ENCODE data around the gene TLL2. TPM values are rescaled to one million over a fixed set of nuclear protein-coding genes. Genes with fewer than 3 reads are reported as not detected.

The TLL2 gene
- total RNA-seq, 1 donor from 2014 or later, result 0.25 TPM

DNA sequence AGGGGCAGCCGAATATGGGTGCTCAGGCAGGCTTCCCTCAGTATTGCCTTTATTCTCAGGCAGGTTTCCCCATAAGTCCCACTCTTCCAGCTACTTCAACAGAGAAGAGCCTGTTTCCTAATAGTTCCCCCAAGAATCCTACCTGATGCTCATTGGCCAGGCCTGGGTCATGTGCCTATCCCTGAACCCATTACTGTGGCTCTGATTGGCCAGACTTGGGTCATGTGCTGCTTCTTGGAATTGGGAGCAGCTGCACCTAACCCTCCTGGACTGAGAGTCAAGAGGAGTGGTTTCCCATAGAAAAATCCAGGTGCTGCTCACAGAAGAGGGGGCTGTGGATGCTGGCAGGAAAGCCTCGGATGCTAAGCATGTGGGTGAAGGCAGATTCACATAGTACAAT, 176.6 kb downstream of the TLL2 start:
- H3K27me3 ChIP-seq, result no peaks in the 10 kb centered on the region
- H3K27ac ChIP-seq, result no peak overlapping the region
- DNase-seq (ENCODE audit: extremely low spot score in 2 of 2), result no peak
- no peaks in the 10 kb centered on the region for H3K36me3 ChIP-seq
- no peaks in the 10 kb centered on the region for H3K4me1 ChIP-seq
- TF ChIP-seq POLR2A (IDR thresholded peaks at IDR 0.05) (no peak), POLR2AphosphoS5 (IDR thresholded peaks at IDR 0.05; ENCODE audit: insufficient read depth in 1 of 2, low read depth in 1 of 2) (no peak)
- TF ChIP-seq, protein P1, sequence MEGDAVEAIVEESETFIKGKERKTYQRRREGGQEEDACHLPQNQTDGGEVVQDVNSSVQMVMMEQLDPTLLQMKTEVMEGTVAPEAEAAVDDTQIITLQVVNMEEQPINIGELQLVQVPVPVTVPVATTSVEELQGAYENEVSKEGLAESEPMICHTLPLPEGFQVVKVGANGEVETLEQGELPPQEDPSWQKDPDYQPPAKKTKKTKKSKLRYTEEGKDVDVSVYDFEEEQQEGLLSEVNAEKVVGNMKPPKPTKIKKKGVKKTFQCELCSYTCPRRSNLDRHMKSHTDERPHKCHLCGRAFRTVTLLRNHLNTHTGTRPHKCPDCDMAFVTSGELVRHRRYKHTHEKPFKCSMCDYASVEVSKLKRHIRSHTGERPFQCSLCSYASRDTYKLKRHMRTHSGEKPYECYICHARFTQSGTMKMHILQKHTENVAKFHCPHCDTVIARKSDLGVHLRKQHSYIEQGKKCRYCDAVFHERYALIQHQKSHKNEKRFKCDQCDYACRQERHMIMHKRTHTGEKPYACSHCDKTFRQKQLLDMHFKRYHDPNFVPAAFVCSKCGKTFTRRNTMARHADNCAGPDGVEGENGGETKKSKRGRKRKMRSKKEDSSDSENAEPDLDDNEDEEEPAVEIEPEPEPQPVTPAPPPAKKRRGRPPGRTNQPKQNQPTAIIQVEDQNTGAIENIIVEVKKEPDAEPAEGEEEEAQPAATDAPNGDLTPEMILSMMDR (IDR thresholded peaks at IDR 0.05), result no peak
- no peaks in the 10 kb centered on the region for H3K9me3 ChIP-seq
- intact Hi-C loops (cut with DNase I), result no loop called here
- no peak overlapping the region for H3K4me3 ChIP-seq

DNA sequence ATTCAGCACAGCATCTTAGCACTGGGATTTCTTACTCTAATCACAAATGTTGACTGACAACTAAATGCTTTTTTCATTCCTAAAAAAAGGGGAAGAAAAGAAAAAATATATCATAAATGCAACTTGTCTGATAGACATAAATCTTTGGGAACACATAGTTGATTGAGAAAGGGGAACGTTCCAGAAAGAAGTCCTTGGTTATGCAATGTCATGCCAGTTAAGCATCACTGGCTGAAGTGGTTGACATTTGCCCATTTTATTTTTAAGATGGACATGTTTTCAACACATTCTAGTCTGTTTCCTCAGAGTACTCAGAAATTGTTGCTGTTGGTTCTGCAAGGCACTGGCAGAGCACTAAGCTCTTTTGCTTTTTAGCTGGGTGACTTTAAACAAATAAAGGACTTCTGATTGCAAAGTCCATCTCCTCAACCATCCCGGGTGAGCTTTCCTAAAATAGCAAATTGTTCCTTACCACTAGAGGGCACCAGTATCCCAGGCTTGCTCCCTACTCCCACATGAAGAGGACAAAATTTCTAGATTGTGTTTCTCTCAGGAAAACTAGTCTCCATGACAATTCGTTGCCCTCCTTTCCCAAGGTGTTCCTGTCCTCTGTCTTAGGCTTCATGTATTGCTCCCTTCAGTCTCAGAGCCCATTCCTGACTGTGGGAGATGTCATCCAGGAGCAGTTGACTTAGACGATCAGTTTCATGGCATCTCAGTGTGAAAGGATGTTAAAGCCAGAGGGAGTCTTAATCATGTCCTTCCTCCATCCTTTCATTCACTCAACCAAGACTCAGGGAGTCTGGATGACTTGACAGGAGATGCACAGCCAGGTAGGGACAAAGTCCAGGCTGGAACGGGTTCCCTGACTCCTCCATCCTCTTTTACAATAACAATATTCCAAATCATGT, 178.9 kb downstream of the TLL2 start:
- Histone ChIP-seq H3K9me3 (no peaks in the 10 kb centered on the region), H3K36me3 (no peaks in the 10 kb centered on the region), H3K27ac (no peak overlapping the region), H3K4me1 (no peaks in the 10 kb centered on the region), H3K4me3 (no peak overlapping the region), H3K27me3 (no peaks in the 10 kb centered on the region)
- no peak for DNase-seq (ENCODE audit: extremely low spot score in 2 of 2)
- TF ChIP-seq, protein P1 (IDR thresholded peaks at IDR 0.05), result peak in 2 of 3 experiments; percentile 23 to 24
- TF ChIP-seq POLR2AphosphoS5 (IDR thresholded peaks at IDR 0.05; ENCODE audit: insufficient read depth in 1 of 2, low read depth in 1 of 2) (no peak), POLR2A (IDR thresholded peaks at IDR 0.05) (no peak)
- intact Hi-C loops (cut with DNase I), result no loop called here

DNA sequence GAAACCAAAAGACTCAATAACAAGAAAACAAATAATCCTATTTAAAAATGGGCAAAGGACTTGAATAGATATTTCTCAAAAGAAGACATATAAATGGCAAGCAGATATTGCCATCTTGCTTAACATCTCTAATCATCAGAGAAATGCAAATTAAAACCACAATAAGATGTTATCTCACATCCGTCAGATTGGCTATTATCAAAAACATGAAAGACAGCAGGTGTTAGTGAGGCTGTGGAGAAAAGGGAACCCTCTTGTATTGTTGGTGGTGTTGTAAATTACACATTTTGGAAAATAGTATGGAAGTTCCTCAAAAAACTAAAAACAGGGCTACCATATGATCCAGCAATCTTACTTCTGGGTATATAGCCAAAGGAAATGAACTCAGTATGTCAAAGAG, 180.6 kb downstream of the TLL2 start:
- no peaks in the 10 kb centered on the region for H3K36me3 ChIP-seq
- H3K4me1 ChIP-seq, result no peaks in the 10 kb centered on the region
- intact Hi-C loops (cut with DNase I), result no loop called here
- no peaks in the 10 kb centered on the region for H3K27me3 ChIP-seq
- no peaks in the 10 kb centered on the region for H3K9me3 ChIP-seq
- DNase-seq (ENCODE audit: extremely low spot score in 2 of 2), result no peak
- no peak overlapping the region for H3K27ac ChIP-seq
- TF ChIP-seq POLR2AphosphoS5 (IDR thresholded peaks at IDR 0.05; ENCODE audit: insufficient read depth in 1 of 2, low read depth in 1 of 2) (no peak), POLR2A (IDR thresholded peaks at IDR 0.05) (no peak)
- TF ChIP-seq, protein P1 (IDR thresholded peaks at IDR 0.05), result no peak
- no peak overlapping the region for H3K4me3 ChIP-seq

DNA sequence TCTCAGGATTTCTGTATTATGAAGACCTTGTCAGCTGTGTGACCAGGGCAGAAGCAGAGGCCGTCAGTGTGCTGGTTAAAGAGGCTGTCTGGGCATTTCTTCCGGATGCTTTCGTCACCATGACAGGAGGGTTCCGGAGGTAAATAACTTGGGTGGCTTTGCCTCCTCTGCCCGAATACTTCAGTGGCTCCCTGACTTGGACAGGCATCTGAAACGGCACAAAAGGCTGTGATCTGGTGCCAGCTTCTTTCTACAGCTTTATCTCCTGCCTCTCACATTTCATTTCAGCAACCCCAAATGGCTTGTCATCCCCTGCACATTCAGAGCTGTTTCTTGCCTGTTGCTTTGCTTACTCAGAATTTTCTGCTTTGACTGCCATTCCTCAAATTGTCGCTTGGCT, 186.3 kb downstream of the TLL2 start:
- TF ChIP-seq, protein P1 (IDR thresholded peaks at IDR 0.05), result no peak
- TF ChIP-seq POLR2A (IDR thresholded peaks at IDR 0.05), result no peak
- no peak for TF ChIP-seq POLR2AphosphoS5 (IDR thresholded peaks at IDR 0.05; ENCODE audit: insufficient read depth in 1 of 2, low read depth in 1 of 2)
- H3K9me3 ChIP-seq, result no peaks in the 10 kb centered on the region
- no peak for DNase-seq (ENCODE audit: extremely low spot score in 2 of 2)
- H3K27ac ChIP-seq, result no peak overlapping the region
- H3K4me1 ChIP-seq, result no peaks in the 10 kb centered on the region
- H3K4me3 ChIP-seq, result no peak overlapping the region
- H3K27me3 ChIP-seq, result no peaks in the 10 kb centered on the region
- intact Hi-C loops (cut with DNase I), result no loop called here
- no peaks in the 10 kb centered on the region for H3K36me3 ChIP-seq
